ENCODE data around the gene CHMP4B. TPM values are rescaled to one million over a fixed set of nuclear protein-coding genes. Genes with fewer than 3 reads are reported as not detected.

Gene CHMP4B
- total and polyA plus RNA-seq, 7 donors: 102 to 394 (median 115) TPM

DNA sequence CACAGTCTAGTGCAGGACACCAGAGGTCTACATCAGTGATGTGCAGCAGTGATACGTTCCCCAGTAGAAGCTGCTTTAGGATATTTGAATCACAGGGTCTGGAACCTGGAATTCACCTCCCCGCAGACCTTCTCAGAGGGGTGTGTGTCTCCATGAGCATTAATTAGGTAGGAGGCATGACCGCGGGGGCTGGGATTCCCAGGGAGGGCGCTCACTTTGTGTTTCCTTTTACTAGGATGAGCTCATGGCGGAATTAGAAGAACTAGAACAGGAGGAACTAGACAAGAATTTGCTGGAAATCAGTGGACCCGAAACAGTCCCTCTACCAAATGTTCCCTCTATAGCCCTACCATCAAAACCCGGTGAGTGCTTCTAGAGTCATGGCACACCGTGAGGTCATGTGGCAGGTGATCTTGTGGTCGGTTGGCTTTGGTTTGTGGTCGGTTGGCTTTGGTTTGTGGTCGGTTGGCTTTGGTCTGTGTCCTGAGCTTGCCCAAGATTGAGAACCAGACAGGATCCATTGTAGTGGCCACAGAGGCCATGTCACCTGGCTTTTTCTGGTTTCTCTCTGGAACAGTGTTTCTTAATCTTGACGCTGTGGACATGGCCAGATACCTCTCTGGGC, 40.8 kb downstream of the CHMP4B start:
- 92 to 95% methylated on average over 13 of the region's 13 CpGs for WGBS, 2 donors
- H3K36me3 ChIP-seq: peaks cover 4 to 85% (median 49%) of the 10 kb centered on the region in 4 donors

GRCh38 chr20:33852626-33853506, 41.7 kb downstream of the CHMP4B start:
- intact Hi-C loops (cut with DNase I): no loop called here
- H3K4me1 ChIP-seq: peaks cover 0 to 15% (median 11%) of the 10 kb centered on the region in 4 donors
- H3K9me3 ChIP-seq: no peaks in the 10 kb centered on the region
- H3K4me3 ChIP-seq: no peak overlapping the region
- no peak for DNase-seq
- H3K27ac ChIP-seq: no peak overlapping the region
- 85 to 92% methylated on average over 11 of the region's 11 CpGs for WGBS, 2 donors
- TF ChIP-seq CTCF (IDR thresholded peaks at IDR 0.05): no peak
- TF ChIP-seq POLR2AphosphoS5 (IDR thresholded peaks at IDR 0.05): no peak
- no peak for TF ChIP-seq EP300 (IDR thresholded peaks at IDR 0.05)
- TF ChIP-seq POLR2A (IDR thresholded peaks at IDR 0.05): no peak
- H3K27me3 ChIP-seq: no peaks in the 10 kb centered on the region
- H3K36me3 ChIP-seq: peaks cover 4 to 92% (median 49%) of the 10 kb centered on the region in 4 donors

More for the DNA sequence above, 40.8 kb downstream of the CHMP4B start:
- H3K27ac ChIP-seq: no peak overlapping the region
- no peak overlapping the region for H3K4me3 ChIP-seq
- TF ChIP-seq EP300 (IDR thresholded peaks at IDR 0.05): no peak
- TF ChIP-seq POLR2AphosphoS5 (IDR thresholded peaks at IDR 0.05): no peak
- TF ChIP-seq CTCF (IDR thresholded peaks at IDR 0.05): no peak
- TF ChIP-seq POLR2A (IDR thresholded peaks at IDR 0.05): no peak
- H3K9me3 ChIP-seq: no peaks in the 10 kb centered on the region
- no peaks in the 10 kb centered on the region for H3K27me3 ChIP-seq
- intact Hi-C loops (cut with DNase I): no loop called here
- H3K4me1 ChIP-seq: peaks cover 0 to 23% (median 16%) of the 10 kb centered on the region in 4 donors
- no peak for DNase-seq

DNA sequence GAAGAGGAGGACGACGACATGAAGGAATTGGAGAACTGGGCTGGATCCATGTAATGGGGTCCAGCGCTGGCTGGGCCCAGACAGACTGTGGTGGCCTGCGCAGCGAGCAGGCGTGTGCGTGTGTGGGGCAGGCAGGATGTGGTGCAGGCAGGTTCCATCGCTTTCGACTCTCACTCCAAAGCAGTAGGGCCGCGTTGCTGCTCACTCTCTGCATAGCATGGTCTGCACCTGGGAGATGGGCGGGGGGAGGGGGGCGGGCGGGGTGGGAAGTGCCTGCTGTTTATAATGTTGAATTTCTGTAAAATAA, 42.3 kb downstream of the CHMP4B start:
- Histone ChIP-seq H3K4me3 (no peak overlapping the region), H3K27ac (no peak overlapping the region), H3K9me3 (no peaks in the 10 kb centered on the region), H3K36me3 (peaks cover 4 to 90% (median 47%) of the 10 kb centered on the region in 4 donors), H3K27me3 (no peaks in the 10 kb centered on the region), H3K4me1 (peaks cover 0 to 15% (median 10%) of the 10 kb centered on the region in 4 donors)
- intact Hi-C loops (cut with DNase I): no loop called here
- DNase-seq: no peak
- no peak for TF ChIP-seq POLR2AphosphoS5 (IDR thresholded peaks at IDR 0.05)
- 83 to 91% methylated on average over 14 of the region's 14 CpGs for WGBS, 2 donors

GRCh38 chr20:33857722-33858563, 46.8 kb downstream of the CHMP4B start:
- TF ChIP-seq EP300 (IDR thresholded peaks at IDR 0.05) (no peak), CTCF (IDR thresholded peaks at IDR 0.05) (no peak), POLR2A (IDR thresholded peaks at IDR 0.05) (no peak), POLR2AphosphoS5 (IDR thresholded peaks at IDR 0.05) (peak in 1 of 4 donors; percentile 11)
- Histone ChIP-seq H3K27ac (no peak overlapping the region), H3K27me3 (no peaks in the 10 kb centered on the region), H3K9me3 (no peaks in the 10 kb centered on the region), H3K4me1 (peaks cover 0 to 18% (median 16%) of the 10 kb centered on the region in 4 donors), H3K36me3 (peaks cover 4 to 47% (median 24%) of the 10 kb centered on the region in 4 donors), H3K4me3 (no peak overlapping the region)
- WGBS, 2 donors: 78 to 82% methylated on average over 13 of the region's 13 CpGs
- no peak for DNase-seq
- intact Hi-C loops (cut with DNase I): no loop called here

Data from sigmoid colon (tissue), 7 donors.